ENCODE measurements around the gene B4GALT4.
A peak's percentile ranks its signal among the peaks of the same experiment; 100 is the strongest.
"Not testable (repeated sequence)": the region's sequence is repeated elsewhere in the genome, so short reads cannot be mapped to it uniquely, and the experiment has no call there.

Gene B4GALT4

GRCh38 chr3:119205209-119205608, 35.5 kb downstream of the B4GALT4 start:
- no peak for DNase-seq (ENCODE audit: low spot score)

DNA sequence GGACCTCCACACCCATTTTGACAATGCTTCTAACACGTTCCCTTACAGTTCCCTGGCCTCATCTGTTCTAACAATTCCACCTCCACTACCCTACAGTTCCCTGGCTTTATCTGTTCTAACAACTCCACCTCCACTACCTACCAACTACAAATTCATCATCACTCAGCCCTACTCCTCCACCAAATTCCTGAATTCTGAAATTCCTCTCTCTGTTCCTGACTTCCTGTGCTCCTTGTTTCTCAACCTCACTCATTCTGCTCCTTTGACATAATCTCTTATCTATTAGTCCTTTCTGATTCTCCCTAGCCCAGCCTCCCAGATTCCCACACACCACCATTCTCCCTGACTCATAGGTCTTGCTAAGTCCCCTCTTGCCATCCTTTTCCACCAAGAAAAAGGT, 44.8 kb downstream of the B4GALT4 start:
- no peak for DNase-seq (ENCODE audit: low spot score)

GRCh38 chr3:119195151-119195476, 45.6 kb downstream of the B4GALT4 start:
- no peak for DNase-seq (ENCODE audit: low spot score)

DNA sequence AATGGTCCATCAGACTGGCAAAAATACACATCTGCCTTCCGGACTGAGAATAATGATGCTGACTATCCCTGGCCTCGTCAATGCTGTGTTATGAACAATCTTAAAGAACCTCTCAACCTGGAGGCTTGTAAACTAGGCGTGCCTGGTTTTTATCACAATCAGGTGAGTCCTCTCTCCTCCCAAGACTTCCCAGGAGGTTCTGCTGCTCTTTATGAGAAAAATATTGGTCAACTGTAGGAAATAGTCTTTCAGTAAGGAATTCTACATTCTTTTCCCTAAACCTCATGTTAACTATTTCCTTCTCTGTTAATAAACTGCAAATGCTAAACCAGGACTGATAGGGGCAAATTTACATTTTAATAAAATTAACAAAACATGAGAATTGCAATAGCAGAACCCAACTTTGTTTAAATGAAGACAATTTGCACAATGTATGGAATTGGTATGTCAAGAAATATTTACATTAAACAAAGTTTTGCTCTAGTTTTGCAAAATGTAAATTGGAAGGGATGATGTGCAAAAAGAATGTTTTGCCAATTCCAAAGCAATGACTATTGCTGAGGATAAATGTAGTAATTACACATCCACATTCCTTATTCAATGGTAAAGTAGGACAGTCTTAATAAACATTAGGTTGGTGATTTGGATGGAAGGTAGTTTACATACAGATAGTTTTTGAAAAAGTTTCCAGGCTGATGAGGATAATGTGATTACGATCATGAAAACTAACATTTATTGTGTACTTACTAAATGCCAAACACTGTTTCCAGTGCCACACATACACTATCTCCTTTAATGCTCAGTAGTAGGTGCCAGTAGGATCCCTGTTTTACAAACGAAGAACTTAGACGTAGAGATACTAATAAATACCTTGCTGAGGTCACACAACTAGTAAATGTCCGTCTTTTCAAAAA, 46.2 kb downstream of the B4GALT4 start:
- no peak for DNase-seq (ENCODE audit: low spot score)

DNA sequence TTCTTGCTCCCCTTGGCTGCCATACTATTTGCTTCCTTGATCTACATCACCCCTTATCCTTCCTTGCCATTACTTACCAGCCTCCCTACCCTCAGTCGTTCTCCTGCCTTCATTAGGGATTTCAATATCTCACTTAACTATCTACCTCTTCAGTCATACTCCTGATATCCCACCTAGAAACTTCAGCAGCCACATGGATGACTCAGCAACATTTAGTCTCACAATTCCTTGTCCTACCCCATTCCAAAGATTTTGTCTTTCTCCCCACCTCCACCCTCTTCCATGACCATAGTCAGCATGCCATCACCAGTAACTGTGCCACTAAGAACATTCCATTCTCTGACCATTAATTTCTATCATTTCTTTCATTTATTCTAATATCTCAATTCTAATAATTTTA, 48.9 kb downstream of the B4GALT4 start:
- no peak for DNase-seq (ENCODE audit: low spot score)

DNA sequence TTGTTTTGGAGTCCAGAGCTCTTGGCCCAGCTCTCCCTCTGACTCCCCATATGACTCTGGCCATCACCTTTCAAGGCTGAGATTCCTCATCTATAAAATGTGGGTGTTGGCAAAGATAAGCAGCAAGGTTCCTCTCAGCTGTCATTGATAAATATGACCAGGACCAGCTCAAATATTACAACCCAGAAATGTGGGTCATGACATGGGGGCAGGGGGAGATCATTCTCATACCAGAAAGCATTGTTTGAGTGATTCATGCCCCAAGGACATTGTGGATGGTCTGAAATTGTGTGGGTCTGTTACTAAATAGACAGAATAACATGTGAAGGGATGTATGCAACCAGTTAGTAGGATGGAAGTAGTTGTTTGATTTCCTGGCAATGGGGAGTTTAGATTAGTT, 53.4 kb downstream of the B4GALT4 start:
- DNase-seq (ENCODE audit: low spot score), result no peak

DNA sequence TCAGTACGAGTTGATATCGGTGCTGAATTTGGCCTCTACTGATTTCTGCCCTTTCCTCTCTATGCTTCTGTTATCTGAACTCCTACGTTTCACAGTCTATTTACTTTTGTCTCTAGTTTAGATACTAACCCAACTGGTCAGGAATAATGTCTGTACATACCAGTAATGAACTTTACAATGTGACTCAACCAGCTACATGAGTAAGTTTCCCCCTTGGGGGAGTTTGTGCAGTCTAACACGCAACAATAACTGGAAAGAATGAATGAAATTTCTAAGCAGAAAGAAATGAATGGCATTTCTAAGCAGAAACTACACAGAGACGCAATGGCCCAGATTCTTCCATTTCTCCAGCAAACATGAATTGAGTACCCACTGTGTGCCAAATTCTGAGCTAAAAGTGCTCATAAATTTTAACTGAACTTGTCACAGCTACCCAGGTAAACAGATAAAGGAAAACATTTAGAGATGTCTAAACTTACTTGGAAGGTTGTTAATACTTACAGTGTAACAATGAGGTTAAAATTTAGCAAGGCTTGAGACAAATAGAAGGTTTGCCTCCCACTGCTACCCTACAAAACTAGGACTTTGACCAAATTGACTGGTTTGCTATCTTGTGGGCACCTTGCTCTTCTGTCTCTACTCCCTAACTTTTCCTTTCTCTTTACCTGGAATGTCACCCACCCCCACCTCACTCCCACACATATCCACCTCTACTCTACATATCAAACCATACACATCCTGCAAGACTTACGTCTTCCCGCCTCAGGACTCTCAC, 55.7 kb downstream of the B4GALT4 start:
- DNase-seq (ENCODE audit: low spot score), result peak; percentile 4

DNA sequence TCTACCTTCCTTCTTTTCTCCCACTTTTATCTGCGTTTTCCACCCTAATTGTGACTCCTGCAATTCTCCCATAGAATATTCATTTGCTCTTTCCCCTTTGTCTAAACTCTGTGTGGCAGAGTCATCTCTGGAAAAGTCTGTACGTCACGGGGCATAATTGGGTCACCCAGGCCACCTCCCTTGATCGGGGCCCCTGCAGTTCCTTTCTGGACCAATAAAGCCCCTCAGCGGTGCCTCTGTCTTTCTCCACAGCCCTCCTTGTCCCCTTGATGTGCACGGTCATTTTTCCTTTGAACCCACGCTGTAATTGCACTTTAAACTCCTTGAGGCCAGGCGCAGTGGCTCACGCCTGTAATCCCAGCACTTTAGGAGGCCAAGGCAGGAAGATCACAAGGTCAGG, 56.6 kb downstream of the B4GALT4 start:
- no peak for DNase-seq (ENCODE audit: low spot score)

GRCh38 chr3:119181765-119182164, 58.9 kb downstream of the B4GALT4 start:
- no peak for DNase-seq (ENCODE audit: low spot score)

DNA sequence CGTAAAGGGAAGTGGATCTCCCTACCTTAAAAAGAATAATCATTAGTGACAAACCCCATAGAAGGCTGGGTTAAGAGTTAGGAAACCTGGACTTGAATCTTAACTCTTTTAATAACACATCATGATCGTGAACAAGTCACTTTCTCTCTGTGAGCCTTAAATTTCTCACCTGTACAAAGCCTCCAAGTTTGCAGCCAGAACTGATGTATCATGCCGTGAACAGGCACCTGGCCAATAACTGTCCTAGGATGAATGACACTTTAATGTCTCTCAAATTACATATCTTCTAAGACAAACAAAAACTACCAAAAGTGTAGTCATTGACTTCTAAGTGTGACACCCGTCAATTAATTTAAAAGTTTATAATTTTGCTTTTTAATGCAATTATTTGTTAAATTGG, 63.4 kb downstream of the B4GALT4 start:
- DNase-seq (ENCODE audit: low spot score), result no peak

DNA sequence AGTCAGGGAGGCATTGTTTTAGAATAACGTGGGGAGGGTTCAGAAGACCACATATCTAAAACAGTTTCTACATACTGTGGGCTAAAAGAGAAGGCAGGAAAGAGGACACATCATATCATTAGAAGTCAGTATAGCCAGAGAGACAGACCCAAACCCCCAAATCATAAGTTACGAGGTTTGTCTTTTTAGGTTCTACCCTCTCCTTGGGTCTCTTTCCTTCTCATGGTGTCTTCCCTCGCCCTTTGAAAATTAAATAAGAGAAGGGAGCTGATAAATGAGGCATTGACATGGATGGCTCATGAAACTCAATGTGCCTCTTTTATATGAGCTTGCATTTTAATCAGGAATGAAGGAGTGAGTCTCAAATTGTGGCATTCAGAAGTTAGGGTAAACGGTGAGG, 63.9 kb downstream of the B4GALT4 start:
- DNase-seq (ENCODE audit: low spot score), result no peak

DNA sequence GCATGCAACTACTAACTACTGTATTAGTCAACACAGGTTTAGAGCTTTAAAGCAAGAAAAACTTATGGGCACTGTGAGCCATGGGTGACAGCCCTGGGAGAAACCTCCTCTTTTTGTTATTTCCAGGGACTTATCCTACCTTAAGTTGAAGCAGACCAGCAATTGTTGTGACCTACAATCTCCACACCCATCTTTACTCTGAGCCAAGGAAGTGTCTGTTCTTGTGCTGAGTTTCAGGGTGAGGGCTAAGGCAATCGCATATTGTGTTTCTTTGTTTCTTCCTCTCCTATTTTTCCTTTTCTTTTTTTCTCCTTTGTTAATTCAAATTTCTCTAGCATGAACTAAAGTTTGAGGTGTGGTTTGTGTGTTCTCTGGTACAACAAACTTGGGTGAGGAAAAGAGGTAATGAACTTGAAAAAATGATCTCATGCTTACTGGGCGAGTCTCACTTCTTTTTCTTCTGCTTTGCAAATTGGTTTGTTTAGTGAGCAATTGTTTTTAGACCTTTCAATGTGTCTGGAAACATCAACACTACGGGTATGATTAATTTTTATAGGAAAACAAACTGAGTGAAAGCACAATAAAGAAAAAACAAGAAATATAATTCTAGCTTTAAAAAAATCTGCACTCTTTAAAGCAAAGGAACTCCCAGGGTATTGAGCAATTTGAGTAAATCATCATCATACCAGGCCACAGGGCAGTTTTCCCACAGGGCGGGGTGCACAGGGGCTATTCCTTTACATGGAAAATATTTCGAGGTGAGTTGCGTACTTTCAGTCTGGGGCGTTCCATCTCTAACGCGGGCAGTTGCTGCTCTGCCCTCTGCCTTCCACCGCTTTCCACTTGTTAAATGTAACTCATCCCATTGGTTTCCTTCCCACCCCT, 64.6 kb downstream of the B4GALT4 start:
- no peak for DNase-seq (ENCODE audit: low spot score)

GRCh38 chr3:119173325-119173724, 67.4 kb downstream of the B4GALT4 start, which contains the start of gene UPK1B:
TSS of gene UPK1B (plus strand) at chr3:119173598. CDS start at chr3:119186742, 13,144 bp downstream.
- DNase-seq (ENCODE audit: low spot score), result no peak

DNA sequence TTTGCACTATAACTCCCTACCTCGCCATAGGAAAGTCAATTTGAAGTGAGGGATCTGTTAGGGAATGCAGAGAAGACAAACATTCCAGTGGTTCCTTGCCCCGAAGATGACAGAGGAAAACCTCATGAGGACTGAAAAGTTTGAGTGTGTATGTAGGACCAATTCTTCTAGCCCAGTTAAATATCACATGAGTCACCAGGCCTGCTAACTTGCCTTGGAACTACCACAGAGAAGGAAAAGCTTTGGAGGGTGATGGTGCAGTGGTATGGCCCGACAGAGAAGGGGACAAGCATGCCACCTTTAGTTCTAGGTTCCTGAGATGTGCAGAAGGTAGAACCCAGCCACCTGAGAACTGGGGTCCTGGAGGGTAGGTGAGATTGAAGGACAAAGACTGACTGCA, 69.9 kb downstream of the B4GALT4 start:
- DNase-seq (ENCODE audit: low spot score), result no peak

DNA sequence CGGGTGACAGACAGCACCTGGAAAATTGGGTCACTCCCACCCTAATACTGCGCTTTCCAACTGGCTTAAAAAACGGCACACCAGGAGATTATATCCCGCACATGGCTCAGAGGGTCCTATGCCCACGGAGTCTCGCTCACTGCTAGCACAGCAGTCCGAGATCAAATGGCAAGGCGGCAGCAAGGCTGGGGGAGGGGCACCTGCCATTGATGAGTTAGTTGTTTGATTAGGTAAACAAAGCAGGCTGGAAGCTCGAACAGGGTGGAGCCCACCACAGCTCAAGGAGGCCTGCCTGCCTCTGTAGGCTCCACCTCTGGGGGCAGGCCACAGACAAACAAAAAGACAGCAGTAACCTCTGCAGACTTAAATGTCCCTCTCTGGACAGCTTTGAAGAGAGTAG, 75.9 kb downstream of the B4GALT4 start:
- not testable (repeated sequence) for DNase-seq (ENCODE audit: low spot score)

Data from activated CD4-positive, alpha-beta T cell treated with anti-CD3 and anti-CD28 coated beads, Interleukin-2, Interleukin-4, amounts not matched to agents 100 ng/mL and 50 ng/mL, durations not matched to agents 16 hours and 8 hours (primary cell).